HG02642 (cell line): Measurements from ENCODE around the gene KLHL22.
A peak's percentile ranks its signal among the peaks of the same experiment; 100 is the strongest.
"Not testable (repeated sequence)": the region's sequence is repeated elsewhere in the genome, so short reads cannot be mapped to it uniquely, and the experiment has no call there.

Experiments
- ATAC-seq: cut with Tn5 transposase; IDR thresholded peaks from one replicate; pipeline ENCODE4 v1.9.1; 2021; ENCODE audit warnings: mild to moderate bottlenecking; ENCODE audit not compliant: unreplicated experiment, poor library complexity

Gene KLHL22

GRCh38 chr22:20494978-20495860 is at the start of gene KLHL22:
TSS of gene KLHL22 (minus strand) at chr22:20495795. CDS start at chr22:20489211, 6,584 bp downstream.
- peak; percentile 44 for ATAC-seq

DNA sequence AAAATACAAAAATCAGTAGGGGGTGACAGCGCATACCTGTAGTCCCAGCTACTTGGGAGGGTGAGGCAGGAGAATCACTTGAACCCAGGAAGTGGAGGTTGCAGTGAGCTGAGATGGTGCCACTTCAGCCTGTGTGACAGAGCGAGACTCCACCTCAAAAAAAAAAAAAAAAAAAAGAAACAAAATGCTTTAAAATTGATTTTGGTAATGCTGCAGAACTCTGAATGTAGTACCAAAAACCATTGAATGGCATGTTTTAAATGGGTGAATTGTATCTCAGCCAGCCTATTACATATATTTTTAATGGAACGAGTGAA is 49.7 kb upstream of the KLHL22 start:
- not testable (repeated sequence) for ATAC-seq

- ATAC-seq: no peak
Observed at GRCh38 chr22:20542736-20543135, 47.1 kb upstream of the KLHL22 start.

GRCh38 chr22:20542055-20542454 is 46.5 kb upstream of the KLHL22 start:
- ATAC-seq: no peak

DNA sequence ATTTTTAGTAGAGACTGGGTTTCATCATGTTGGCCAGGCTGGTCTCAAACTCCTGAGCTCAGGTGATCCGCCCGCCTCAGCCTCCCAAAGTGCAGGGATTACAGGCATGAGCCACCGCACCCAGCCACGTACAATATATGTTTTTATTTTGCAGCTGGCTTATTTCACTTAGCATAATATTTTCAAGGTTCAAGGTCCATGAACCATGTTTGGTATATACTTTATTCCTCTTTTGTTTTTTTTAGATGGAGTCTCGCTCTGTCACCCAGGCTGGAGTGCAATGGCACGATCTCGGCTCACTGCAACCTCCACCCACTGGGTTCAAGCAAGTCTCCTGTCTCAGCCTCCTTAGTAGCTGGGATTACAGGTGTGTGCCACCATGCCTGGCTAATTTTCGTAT is 43.3 kb upstream of the KLHL22 start:
- ATAC-seq: not testable (repeated sequence)

DNA sequence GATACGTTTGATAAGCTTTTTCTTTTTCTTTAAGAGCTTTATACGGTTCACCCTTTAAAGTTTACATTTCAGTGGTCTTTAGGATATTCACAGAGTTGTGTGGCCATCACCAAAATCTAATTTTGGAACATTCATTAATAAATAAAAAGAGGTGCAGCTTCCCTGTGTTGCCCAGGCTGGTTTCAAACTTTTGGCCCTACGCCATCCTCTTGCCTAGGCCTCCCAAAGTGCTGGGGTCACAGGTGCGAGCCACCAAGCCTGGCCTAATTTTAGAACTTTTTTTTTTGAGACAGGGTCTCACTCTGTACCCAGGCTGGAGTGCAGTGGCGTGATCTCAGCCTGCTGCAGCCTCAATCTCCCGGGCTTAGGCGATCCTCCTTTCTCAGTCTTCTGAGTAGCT is 42.4 kb upstream of the KLHL22 start:
- no peak for ATAC-seq

DNA sequence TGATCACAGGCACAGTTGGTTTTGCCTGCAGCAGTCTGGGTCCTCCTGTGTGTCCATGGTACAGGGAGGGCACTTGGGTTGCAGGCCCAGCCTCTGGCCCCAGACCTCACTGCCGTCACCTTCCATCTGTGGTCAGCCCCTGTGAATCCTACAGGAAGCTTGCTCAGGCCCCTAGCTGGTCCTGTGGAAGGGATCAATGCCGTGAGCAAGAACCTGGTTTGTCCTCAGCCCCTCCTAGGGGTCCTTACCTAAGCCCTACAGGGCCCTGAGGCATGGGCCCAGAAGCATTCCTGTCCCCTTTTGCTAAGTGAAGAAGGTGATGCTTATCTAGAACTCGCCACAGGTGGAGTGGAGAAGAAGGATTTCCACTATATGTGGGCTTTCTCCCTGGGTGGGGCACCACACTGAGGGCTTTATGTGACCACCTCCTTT is 41.7 kb upstream of the KLHL22 start:
- ATAC-seq: no peak

GRCh38 chr22:20536590-20537324 is 41.2 kb upstream of the KLHL22 start:
- ATAC-seq: no peak

GRCh38 chr22:20533879-20534265 is 38.3 kb upstream of the KLHL22 start:
- no peak for ATAC-seq

GRCh38 chr22:20533095-20533878 is 37.7 kb upstream of the KLHL22 start:
- ATAC-seq: no peak

DNA sequence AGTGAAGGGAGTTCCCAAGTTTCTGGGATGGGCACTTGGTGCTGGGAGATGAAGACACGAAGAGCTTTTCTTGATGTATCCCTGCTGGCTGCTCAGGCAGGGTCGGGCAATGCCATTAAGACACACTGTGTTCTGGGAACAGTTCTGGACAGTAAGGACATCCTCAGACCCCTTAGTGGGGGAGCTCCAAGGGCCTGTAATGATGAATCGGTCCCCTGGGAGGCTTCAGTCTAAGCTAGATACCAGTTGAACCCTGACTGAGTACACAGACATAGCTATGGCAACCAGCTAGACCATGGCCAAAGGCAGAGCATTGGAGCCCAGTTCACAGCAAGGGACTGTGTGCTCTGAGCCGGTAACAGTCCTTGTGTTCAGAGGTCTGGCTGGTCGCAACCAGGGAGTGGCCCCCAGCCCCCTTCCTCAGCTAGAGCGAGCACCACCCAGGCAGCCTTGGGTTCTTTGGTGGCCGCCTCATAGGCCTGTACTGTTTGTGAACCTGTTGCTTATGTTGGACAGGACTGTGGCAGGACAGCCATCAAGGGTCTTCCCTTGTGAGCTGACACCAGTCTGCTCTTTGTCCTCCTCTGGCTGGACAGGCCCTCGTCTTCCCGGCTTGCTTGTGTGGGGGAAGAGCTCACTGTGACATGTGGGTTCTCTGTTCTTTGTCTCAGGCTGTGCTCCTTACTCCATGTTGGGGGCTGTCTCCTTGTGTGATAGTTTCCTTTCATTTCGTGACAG is 36.8 kb upstream of the KLHL22 start:
- ATAC-seq: no peak

DNA sequence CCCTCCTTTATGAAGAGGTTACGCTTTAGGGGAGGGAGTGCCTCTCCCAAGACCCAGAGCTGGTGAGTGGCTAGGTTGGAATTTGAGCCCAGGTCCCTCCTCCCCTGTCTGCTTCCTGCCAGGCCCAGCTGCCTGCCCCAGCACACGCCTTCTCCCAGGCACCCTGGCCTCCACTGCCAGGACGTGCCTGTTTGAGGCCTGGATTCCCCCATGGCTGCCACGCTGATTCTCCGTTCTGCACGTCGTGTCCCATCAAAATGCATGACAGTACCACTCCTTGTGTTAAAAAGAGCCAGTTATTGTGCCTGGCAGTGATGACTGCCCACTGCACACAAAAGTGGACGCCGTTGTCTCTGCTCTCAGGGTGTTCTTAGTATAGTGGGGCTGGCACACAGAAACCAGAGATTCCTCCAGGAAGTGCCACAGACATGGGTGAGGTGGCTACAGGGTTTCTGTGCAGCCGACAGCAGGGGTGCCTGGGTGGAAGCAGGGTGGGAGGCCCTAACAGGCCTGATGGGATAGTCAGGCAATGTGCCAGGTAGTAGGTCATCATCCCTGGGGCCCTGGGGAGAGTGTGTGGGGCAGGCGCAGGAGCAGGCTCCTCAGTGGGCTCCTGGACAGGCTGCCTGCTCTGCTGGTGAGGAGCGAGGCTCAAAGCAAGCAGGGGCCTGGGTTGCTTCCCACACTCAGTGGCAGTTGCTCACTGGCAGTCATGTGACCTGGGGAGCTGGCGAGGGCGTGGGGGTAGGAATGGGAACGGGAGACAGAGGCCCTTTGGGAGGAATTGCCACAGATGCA is 36.0 kb upstream of the KLHL22 start:
- no peak for ATAC-seq

GRCh38 chr22:20531154-20531403 is 35.5 kb upstream of the KLHL22 start:
- ATAC-seq: no peak

GRCh38 chr22:20530368-20531153 is 35.0 kb upstream of the KLHL22 start:
- ATAC-seq: no peak

- no peak for ATAC-seq
Observed at GRCh38 chr22:20528405-20528978, 32.9 kb upstream of the KLHL22 start.

- ATAC-seq: no peak
Observed at GRCh38 chr22:20526628-20527355, 31.2 kb upstream of the KLHL22 start.

GRCh38 chr22:20526305-20526627 is 30.7 kb upstream of the KLHL22 start:
- no peak for ATAC-seq

- no peak for ATAC-seq
Observed at GRCh38 chr22:20525048-20525447, 29.5 kb upstream of the KLHL22 start.
